GM12873 (cell line): Measurements from ENCODE around the gene PRAMEF1.

Experiments used
- TF ChIP-seq, protein P1 (sequence below): IDR thresholded peaks from 2 replicates; pipeline ENCODE4 v1.5.1; 2012; ENCODE audit warnings: low read depth, mild to moderate bottlenecking, moderate library complexity, low read length, control low read depth; ENCODE audit not compliant: insufficient read depth; ENCODE audit errors: missing control alignments

PRAMEF1 gene

DNA sequence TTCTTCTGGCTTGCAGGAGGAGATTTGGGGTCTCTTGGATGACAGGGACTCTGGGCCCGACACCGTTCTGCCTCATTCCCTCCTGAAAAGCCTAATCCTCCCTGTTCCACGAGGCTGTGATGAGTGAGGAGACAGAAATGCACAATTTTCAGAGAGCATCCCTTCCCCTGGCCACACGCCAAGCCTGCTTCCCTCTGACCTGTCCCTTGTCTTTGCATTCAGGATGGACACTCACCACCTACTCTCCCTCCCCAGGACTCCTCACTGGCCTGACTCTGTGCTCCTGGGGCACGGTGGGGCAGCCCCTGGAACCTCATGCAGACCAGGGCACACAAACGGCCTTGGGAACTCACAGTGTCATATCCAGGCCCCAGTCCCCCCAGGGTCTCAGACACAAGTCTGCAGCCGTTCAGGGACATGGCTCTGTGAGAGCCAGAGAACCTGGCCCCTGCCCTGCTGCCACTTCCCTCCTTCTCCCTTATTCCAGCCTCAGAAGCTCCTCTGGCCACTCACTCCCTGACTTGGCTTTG is 21.2 kb upstream of the PRAMEF1 start:
- TF ChIP-seq, protein P1, sequence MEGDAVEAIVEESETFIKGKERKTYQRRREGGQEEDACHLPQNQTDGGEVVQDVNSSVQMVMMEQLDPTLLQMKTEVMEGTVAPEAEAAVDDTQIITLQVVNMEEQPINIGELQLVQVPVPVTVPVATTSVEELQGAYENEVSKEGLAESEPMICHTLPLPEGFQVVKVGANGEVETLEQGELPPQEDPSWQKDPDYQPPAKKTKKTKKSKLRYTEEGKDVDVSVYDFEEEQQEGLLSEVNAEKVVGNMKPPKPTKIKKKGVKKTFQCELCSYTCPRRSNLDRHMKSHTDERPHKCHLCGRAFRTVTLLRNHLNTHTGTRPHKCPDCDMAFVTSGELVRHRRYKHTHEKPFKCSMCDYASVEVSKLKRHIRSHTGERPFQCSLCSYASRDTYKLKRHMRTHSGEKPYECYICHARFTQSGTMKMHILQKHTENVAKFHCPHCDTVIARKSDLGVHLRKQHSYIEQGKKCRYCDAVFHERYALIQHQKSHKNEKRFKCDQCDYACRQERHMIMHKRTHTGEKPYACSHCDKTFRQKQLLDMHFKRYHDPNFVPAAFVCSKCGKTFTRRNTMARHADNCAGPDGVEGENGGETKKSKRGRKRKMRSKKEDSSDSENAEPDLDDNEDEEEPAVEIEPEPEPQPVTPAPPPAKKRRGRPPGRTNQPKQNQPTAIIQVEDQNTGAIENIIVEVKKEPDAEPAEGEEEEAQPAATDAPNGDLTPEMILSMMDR = no peak

DNA sequence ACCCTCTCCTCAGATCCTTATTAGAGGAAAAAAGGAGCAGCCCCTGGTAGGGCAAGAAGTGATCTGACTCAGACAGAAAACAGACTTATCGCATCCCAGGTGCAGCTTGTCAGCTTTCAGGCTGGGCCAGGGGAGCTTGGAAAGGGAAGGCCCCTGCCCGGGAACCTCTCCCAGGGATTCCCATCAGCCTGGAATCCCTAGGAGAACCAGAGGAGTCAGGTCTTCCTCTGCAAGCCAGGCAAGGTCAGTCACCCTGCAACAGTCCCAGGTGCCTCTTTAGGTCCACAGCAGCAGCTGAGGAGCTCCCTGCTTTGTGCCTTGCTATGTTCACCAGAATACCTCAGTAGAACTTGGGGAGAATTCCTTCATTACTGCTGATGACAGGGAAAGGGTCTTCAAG is 20.6 kb upstream of the PRAMEF1 start:
- TF ChIP-seq, protein P1 = no peak

DNA sequence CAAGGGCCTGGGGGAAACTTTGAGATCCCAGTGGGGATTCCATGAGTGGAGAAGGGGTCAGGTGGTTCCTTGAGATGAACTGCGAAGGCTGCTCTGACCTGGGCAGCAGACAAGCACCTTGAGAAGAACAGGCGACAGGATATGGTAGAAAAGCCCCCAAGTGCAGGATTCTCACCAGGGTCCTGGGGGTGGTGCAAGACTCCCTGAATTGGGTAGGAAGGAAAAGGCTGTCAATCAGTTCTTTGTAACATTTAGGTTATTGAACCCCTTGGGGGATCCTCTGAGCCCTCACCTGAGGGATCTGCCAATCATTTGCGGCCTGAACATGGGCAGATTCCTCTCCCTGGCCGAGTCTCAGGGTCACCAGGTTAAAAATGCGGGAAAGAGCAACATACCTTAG is 20.0 kb upstream of the PRAMEF1 start:
- TF ChIP-seq, protein P1 = no peak

DNA sequence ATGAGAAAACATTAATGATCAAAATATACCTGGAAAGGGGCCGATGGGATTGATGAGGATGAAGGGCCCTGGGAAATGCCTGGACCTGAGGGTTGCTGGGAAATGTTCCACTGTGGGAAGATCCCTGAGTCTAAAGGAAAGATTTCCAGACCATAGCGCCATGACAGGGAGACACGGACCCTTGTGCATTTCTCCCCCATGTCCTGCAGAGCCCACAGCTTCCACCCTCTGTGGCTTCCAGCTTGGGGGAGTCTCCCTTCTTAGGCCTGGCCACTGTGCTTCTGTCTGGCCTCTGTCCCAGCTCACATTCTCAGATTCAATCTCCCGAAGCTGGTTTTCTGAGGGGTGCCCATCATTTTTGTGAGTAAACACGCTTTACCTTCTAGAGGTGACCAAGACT is 18.7 kb upstream of the PRAMEF1 start:
- TF ChIP-seq, protein P1 = no peak

- TF ChIP-seq, protein P1 = no peak
These were observed 17.8 kb upstream of the PRAMEF1 start, which contains the start of gene PRAMEF12 for GRCh38 chr1:12773438-12773837. PRAMEF12 (plus strand) TSS chr1:12773738; CDS start chr1:12774868, 1,130 bp downstream.

GRCh38 chr1:12774801-12775345 is 16.3 kb upstream of the PRAMEF1 start:
- TF ChIP-seq, protein P1 = no peak

GRCh38 chr1:12775443-12775842 is 15.8 kb upstream of the PRAMEF1 start:
- TF ChIP-seq, protein P1 = no peak
